IMR-90 (cell line): Measurements from ENCODE around the gene FBXO33. TPM values are rescaled to one million over a fixed set of nuclear protein-coding genes. Genes with fewer than 3 reads are reported as not detected.

Source experiments
- ATAC-seq: fragments of 200-7000 bp; cut with Tn5 transposase; 2 replicates; pipeline ENCODE4 v1.9.1; 2020; ENCODE audit warnings: low read depth, mild to moderate bottlenecking, moderate library complexity
- BruUV-seq: library from RNA; stranded (reverse); fragments of 400-500 nt; replicated peaks from 2 replicates; lab custom pipeline; 2021; lab: Mats Ljungman, UMichigan
- CTCF ChIA-PET: fragments of 300-600 bp; formaldehyde crosslinking; extraction: SDS; loops from one replicate; lab custom pipeline; 2021; ENCODE audit warnings: antibody characterized with exemption; lab: Yijun Ruan, JAX
- POLR2A ChIA-PET: fragments of 300-600 bp; sonication (Branson Sonifier 250); formaldehyde crosslinking; loops from one replicate; lab custom pipeline; 2022; ENCODE audit warnings: antibody characterized with exemption; ENCODE audit not compliant: unreplicated experiment; lab: Charles Lee
- DNase-seq: peaks from one replicate; pipeline ENCODE4 v3.0.0; 2013
- H2AFZ ChIP-seq: replicated peaks from 2 replicates; pipeline ENCODE3; 2013; ENCODE audit warnings: low read length, mild to moderate bottlenecking; ENCODE audit not compliant: poor library complexity
- H2AK5ac ChIP-seq: 2 replicates; pipeline ENCODE4 v1.6.1; 2013; ENCODE audit warnings: low read depth, low read length, inconsistent platforms
- H2AK9ac ChIP-seq: replicated peaks from 2 replicates; pipeline ENCODE3; 2013; ENCODE audit warnings: mild to moderate bottlenecking, low read depth, low read length, moderate library complexity; ENCODE audit not compliant: poor library complexity
- H2BK120ac ChIP-seq: 2 replicates; pipeline ENCODE4 v1.6.1; 2013; ENCODE audit warnings: low read depth, low read length, inconsistent platforms
- H2BK15ac ChIP-seq: 3 replicates; pipeline ENCODE4 v1.6.1; 2013; ENCODE audit warnings: low read depth, low read length, inconsistent platforms
- H2BK20ac ChIP-seq: 2 replicates; pipeline ENCODE4 v1.6.1; 2013; ENCODE audit warnings: low read depth, mild to moderate bottlenecking, inconsistent platforms, low read length, moderate library complexity
- H2BK5ac ChIP-seq: 2 replicates; pipeline ENCODE4 v1.6.1; 2013; ENCODE audit warnings: mild to moderate bottlenecking, low read depth, low read length, inconsistent platforms; ENCODE audit not compliant: poor library complexity, severe bottlenecking
- H3K14ac ChIP-seq: replicated peaks from 2 replicates; pipeline ENCODE4 v1.6.1; 2013; ENCODE audit warnings: low read depth, low read length, inconsistent platforms
- H3K18ac ChIP-seq: 2 replicates; pipeline ENCODE4 v1.6.1; 2013; ENCODE audit warnings: low read depth, low read length, control low read depth
- H3K23ac ChIP-seq: 2 replicates; pipeline ENCODE4 v1.6.1; 2013; ENCODE audit warnings: low read depth, low read length, inconsistent platforms
- H3K27ac ChIP-seq: 2 replicates; pipeline ENCODE4 v1.5.1; 2013; ENCODE audit warnings: mild to moderate bottlenecking, control low read depth, low read length; ENCODE audit not compliant: insufficient read depth
- H3K27me3 ChIP-seq: 2 replicates; pipeline ENCODE4 v1.6.1; 2013; ENCODE audit warnings: low read length; ENCODE audit not compliant: control insufficient read depth, insufficient read depth
- H3K36me3 ChIP-seq: 2 replicates; pipeline ENCODE4 v1.6.1; 2013; ENCODE audit warnings: low read length, mixed read lengths; ENCODE audit not compliant: control insufficient read depth, insufficient read depth
- H3K4ac ChIP-seq: 2 replicates; pipeline ENCODE4 v1.6.1; 2013; ENCODE audit warnings: low read depth, low read length, inconsistent platforms
- H3K4me1 ChIP-seq: 2 replicates; pipeline ENCODE4 v1.6.1; 2013; ENCODE audit warnings: low read length, mixed read lengths; ENCODE audit not compliant: control insufficient read depth, insufficient read depth
- H3K4me2 ChIP-seq: 2 replicates; pipeline ENCODE4 v1.6.1; 2013; ENCODE audit warnings: low read depth, mild to moderate bottlenecking, control low read depth, low read length, moderate library complexity
- H3K4me3 ChIP-seq: 2 replicates; pipeline ENCODE4 v1.5.1; 2013; ENCODE audit warnings: low read depth, mild to moderate bottlenecking, control low read depth, low read length, moderate library complexity; ENCODE audit not compliant: insufficient read depth
- H3K56ac ChIP-seq: 2 replicates; pipeline ENCODE4 v1.6.1; 2013; ENCODE audit warnings: low read length, inconsistent platforms; ENCODE audit not compliant: insufficient read depth; ENCODE audit errors: extremely low read depth
- H3K79me1 ChIP-seq, 2 experiments: 2 replicates each; pipeline ENCODE4 v1.6.1; 2013; ENCODE audit warnings: low read length in 2 of 2, inconsistent platforms in 1 of 2, low read depth in 1 of 2
- H3K9ac ChIP-seq: 2 replicates; pipeline ENCODE4 v1.6.1; 2013; ENCODE audit warnings: low read depth, low read length, control low read depth
- H3K9me1 ChIP-seq: 2 replicates; pipeline ENCODE4 v1.6.1; 2013; ENCODE audit warnings: low read length, inconsistent platforms; ENCODE audit not compliant: insufficient read depth
- H3K9me3 ChIP-seq: 2 replicates; pipeline ENCODE4 v1.6.1; 2013; ENCODE audit warnings: low read length; ENCODE audit not compliant: control insufficient read depth, insufficient read depth
- H4K20me1 ChIP-seq: 2 replicates; pipeline ENCODE4 v1.6.1; 2013; ENCODE audit warnings: low read length, inconsistent platforms; ENCODE audit not compliant: insufficient read depth
- H4K5ac ChIP-seq: 2 replicates; pipeline ENCODE4 v1.6.1; 2013; ENCODE audit warnings: mild to moderate bottlenecking, low read depth, low read length, control low read depth
- H4K8ac ChIP-seq, 2 experiments: 2 replicates each; pipeline ENCODE4 v1.6.1; 2013; ENCODE audit warnings: low read depth in 2 of 2, low read length in 2 of 2, control low read depth in 1 of 2, inconsistent platforms in 1 of 2
- H4K91ac ChIP-seq: 2 replicates; pipeline ENCODE4 v1.6.1; 2013; ENCODE audit warnings: low read depth, low read length, inconsistent platforms; ENCODE audit not compliant: insufficient read depth
- BHLHE40 ChIP-seq: fragments of 150-350 bp; IDR thresholded peaks from 2 replicates; pipeline ENCODE4 v1.6.1; 2016; ENCODE audit warnings: mild to moderate bottlenecking, low read depth, low read length
- CEBPB ChIP-seq: IDR thresholded peaks from 2 replicates; pipeline ENCODE4 v1.6.1; 2012; ENCODE audit warnings: low read depth, low read length, improper control_type of control experiment
- CHD1 ChIP-seq: IDR thresholded peaks from 2 replicates; pipeline ENCODE4 v1.6.1; 2012; ENCODE audit warnings: low read depth, low read length, improper control_type of control experiment
- FOS ChIP-seq: fragments of 150-350 bp; IDR thresholded peaks from 2 replicates; pipeline ENCODE4 v1.6.1; 2016; ENCODE audit warnings: low read depth, low read length
- MAFK ChIP-seq: IDR thresholded peaks from 2 replicates; pipeline ENCODE4 v1.6.1; 2012; ENCODE audit warnings: low read depth, low read length, improper control_type of control experiment
- MAZ ChIP-seq: IDR thresholded peaks from 2 replicates; pipeline ENCODE4 v1.6.1; 2012; ENCODE audit warnings: low read depth, mild to moderate bottlenecking, low read length, improper control_type of control experiment, moderate library complexity, borderline replicate concordance
- MXI1 ChIP-seq: IDR thresholded peaks from 2 replicates; pipeline ENCODE4 v1.6.1; 2012; ENCODE audit warnings: low read depth, mild to moderate bottlenecking, low read length, moderate library complexity, borderline replicate concordance
- NFE2L2 ChIP-seq: fragments of 150-350 bp; IDR thresholded peaks from 2 replicates; pipeline ENCODE4 v1.6.1; 2016; ENCODE audit warnings: low read depth, mild to moderate bottlenecking, low read length
- POLR2A ChIP-seq: IDR thresholded peaks from 2 replicates; pipeline ENCODE4 v1.6.1; 2012; ENCODE audit warnings: mild to moderate bottlenecking, low read depth, low read length
- RAD21 ChIP-seq: IDR thresholded peaks from 2 replicates; pipeline ENCODE4 v1.6.1; 2012; ENCODE audit warnings: low read length, improper control_type of control experiment
- RCOR1 ChIP-seq: IDR thresholded peaks from 2 replicates; pipeline ENCODE4 v1.6.1; 2012; ENCODE audit warnings: mild to moderate bottlenecking, low read length, improper control_type of control experiment; ENCODE audit not compliant: insufficient replicate concordance
- RFX5 ChIP-seq: IDR thresholded peaks from 2 replicates; pipeline ENCODE4 v1.8.0; 2012; ENCODE audit warnings: low read depth, mild to moderate bottlenecking, low read length, moderate library complexity
- SMC3 ChIP-seq: fragments of 150-350 bp; IDR thresholded peaks from 2 replicates; pipeline ENCODE4 v1.6.1; 2016; ENCODE audit warnings: low read depth, mild to moderate bottlenecking, antibody characterized with exemption, low read length, moderate library complexity
- WGBS, 2 experiments: methylation state at CpG; one replicate each; pipeline versions ENCODE4 v1.1.5 to v1.1.7; 2013; ENCODE audit warnings: missing lambda C conversion rate in 2 of 2; ENCODE audit not compliant: insufficient read length in 1 of 2; ENCODE audit errors: extremely low coverage in 2 of 2; 5-methylcytosine and 5-hydroxymethylcytosine counted together
- dilution Hi-C: fragments of 300-500 bp; cut with HindIII; formaldehyde crosslinking; loops from one replicate; pipeline ENCODE4 v1.14.3; 2018; ENCODE audit warnings: low sequenced_read_pairs; ENCODE audit not compliant: unreplicated experiment
- in situ Hi-C: fragments of 300-500 bp; cut with MboI; formaldehyde crosslinking; loops from 3 replicates; pipeline ENCODE4 v1.14.3; 2019; ENCODE audit warnings: low sequenced_read_pairs, inconsistent platforms, mixed read lengths
- intact Hi-C: fragments of 100-400 bp; cut with micrococcal nuclease; formaldehyde crosslinking; loops from 2 replicates; pipeline ENCODE4 v1.10.0; 2022
- polyA plus RNA-seq, 3 experiments: library from polyadenylated mRNA; depleted of rRNA; stranded (reverse); fragments of >200 nt; gene quantifications; 2 replicates each; pipeline ENCODE4 v1.2.3, GENCODE V29; 2012; ENCODE audit warnings: low replicate concordance in 1 of 3
- total RNA-seq: library from RNA; depleted of rRNA; stranded (reverse); fragments of >200 nt; gene quantifications from 2 replicates; pipeline ENCODE4 v1.2.3, GENCODE V29; 2012
- TF ChIP-seq, protein P1 (sequence below): fragments of 150-350 bp; IDR thresholded peaks from 2 replicates; pipeline ENCODE4 v1.6.1; 2017; ENCODE audit warnings: mild to moderate bottlenecking, antibody characterized with exemption, low read length, low read depth
- TF ChIP-seq, protein P2 (sequence below): fragments of 150-350 bp; IDR thresholded peaks from 2 replicates; pipeline ENCODE4 v1.6.1; 2016; ENCODE audit warnings: low read depth, mild to moderate bottlenecking, low read length, moderate library complexity, borderline replicate concordance
- TF ChIP-seq, protein P3 (sequence below): conservative IDR thresholded peaks from 2 replicates; pipeline ENCODE4 v1.5.1; 2012; ENCODE audit warnings: mild to moderate bottlenecking, low read depth, low read length, improper control_type of control experiment

FBXO33 gene
- total and polyA plus RNA-seq, 2 of the 4 experiments (the other 2 are of a cell fraction) = 7.6 to 10.0 TPM

DNA sequence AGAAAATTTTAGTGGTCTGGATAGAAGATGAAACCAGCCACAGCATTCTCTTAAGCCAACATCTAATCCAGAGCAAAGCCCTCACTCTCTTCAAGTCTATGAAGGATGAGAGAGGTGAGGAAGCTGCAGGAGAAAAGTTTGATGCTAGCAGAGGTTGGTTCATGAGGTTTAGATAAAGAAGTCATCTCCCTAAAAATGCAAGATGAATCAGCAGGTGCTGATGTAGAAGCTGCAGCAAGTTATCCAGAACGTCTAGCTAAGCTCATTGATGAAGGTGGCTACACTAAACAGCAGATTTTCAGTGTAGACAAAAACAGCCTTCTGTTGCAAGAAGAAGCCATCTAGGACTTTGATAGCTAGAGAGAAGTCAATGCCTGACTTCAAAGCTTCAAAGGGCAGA, 48.5 kb downstream of the FBXO33 start:
- no TSS peak for BruUV-seq
- dilution Hi-C loops (no loop called here), intact Hi-C loops (no loop called here), in situ Hi-C loops (no loop called here)
- Histone ChIP-seq H4K8ac (no peak overlapping the region), H3K9ac (no peak overlapping the region), H3K14ac (no peak overlapping the region), H4K91ac (no peak overlapping the region), H4K5ac (no peak overlapping the region), H3K4me2 (no peak overlapping the region), H3K9me1 (no peaks in the 10 kb centered on the region), H2BK20ac (no peak overlapping the region), H3K27me3 (no peaks in the 10 kb centered on the region), H2BK15ac (no peak overlapping the region), H4K20me1 (no peaks in the 10 kb centered on the region), H3K56ac (no peak overlapping the region), H3K23ac (no peak overlapping the region), H2BK120ac (no peak overlapping the region), H3K79me1 (no peaks in the 10 kb centered on the region), H2AK9ac (no peak overlapping the region), H2AK5ac (no peak overlapping the region), H3K27ac (no peak overlapping the region), H3K4me3 (no peak overlapping the region), H2BK5ac (no peak overlapping the region), H3K4me1 (no peaks in the 10 kb centered on the region), H3K18ac (no peak overlapping the region), H3K36me3 (no peaks in the 10 kb centered on the region), H3K4ac (no peak overlapping the region), H2AFZ (no peak overlapping the region), H3K9me3 (no peaks in the 10 kb centered on the region)
- ATAC-seq = no peak
- ChIA-PET POLR2A (no interaction called here), CTCF (interaction anchor here (0.7 kb wide), 1 partner anchor 47 kb away, joined by 3 read pairs; no protein-coding TSS in a partner anchor)
- TF ChIP-seq, protein P1, sequence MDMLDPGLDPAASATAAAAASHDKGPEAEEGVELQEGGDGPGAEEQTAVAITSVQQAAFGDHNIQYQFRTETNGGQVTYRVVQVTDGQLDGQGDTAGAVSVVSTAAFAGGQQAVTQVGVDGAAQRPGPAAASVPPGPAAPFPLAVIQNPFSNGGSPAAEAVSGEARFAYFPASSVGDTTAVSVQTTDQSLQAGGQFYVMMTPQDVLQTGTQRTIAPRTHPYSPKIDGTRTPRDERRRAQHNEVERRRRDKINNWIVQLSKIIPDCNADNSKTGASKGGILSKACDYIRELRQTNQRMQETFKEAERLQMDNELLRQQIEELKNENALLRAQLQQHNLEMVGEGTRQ = no peak
- TF ChIP-seq CHD1 (no peak), CEBPB (no peak), RAD21 (no peak), FOS (no peak), SMC3 (no peak), NFE2L2 (no peak), BHLHE40 (no peak), RFX5 (no peak), MAFK (no peak), MAZ (no peak), POLR2A (no peak), MXI1 (no peak), RCOR1 (no peak)
- TF ChIP-seq, protein P2, sequence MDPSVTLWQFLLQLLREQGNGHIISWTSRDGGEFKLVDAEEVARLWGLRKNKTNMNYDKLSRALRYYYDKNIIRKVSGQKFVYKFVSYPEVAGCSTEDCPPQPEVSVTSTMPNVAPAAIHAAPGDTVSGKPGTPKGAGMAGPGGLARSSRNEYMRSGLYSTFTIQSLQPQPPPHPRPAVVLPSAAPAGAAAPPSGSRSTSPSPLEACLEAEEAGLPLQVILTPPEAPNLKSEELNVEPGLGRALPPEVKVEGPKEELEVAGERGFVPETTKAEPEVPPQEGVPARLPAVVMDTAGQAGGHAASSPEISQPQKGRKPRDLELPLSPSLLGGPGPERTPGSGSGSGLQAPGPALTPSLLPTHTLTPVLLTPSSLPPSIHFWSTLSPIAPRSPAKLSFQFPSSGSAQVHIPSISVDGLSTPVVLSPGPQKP = no peak
- TF ChIP-seq, protein P3, sequence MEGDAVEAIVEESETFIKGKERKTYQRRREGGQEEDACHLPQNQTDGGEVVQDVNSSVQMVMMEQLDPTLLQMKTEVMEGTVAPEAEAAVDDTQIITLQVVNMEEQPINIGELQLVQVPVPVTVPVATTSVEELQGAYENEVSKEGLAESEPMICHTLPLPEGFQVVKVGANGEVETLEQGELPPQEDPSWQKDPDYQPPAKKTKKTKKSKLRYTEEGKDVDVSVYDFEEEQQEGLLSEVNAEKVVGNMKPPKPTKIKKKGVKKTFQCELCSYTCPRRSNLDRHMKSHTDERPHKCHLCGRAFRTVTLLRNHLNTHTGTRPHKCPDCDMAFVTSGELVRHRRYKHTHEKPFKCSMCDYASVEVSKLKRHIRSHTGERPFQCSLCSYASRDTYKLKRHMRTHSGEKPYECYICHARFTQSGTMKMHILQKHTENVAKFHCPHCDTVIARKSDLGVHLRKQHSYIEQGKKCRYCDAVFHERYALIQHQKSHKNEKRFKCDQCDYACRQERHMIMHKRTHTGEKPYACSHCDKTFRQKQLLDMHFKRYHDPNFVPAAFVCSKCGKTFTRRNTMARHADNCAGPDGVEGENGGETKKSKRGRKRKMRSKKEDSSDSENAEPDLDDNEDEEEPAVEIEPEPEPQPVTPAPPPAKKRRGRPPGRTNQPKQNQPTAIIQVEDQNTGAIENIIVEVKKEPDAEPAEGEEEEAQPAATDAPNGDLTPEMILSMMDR = no peak
- no peak for DNase-seq
- no CpG with 5 or more reads among the region's 1 CpG for WGBS, 2 experiments
